ENCODE measurements around the gene LMNB1. TPM values are rescaled to one million over a fixed set of nuclear protein-coding genes. Genes with fewer than 3 reads are reported as not detected.

The LMNB1 gene
- total and polyA plus RNA-seq, 2 of the 13 experiments (the other 11 are each of a cell fraction or from before 2014, with no cell fraction given) = 12.5 to 159 TPM

GRCh38 chr5:126776499-126777256 is at the start of gene LMNB1 (continued):
- TF ChIP-seq MNT (IDR thresholded peaks at IDR 0.05) (no peak), SMARCC2 (IDR thresholded peaks at IDR 0.05) (no peak), ZHX1 (CRISPR knock-in tag; IDR thresholded peaks at IDR 0.05; ENCODE audit: low read depth) (no peak), ATF4 (CRISPR knock-in tag; IDR thresholded peaks at IDR 0.05) (peak in 1 of 2 experiments; percentile 70; a peak in 2 of 4 replicates), MZF1 (CRISPR knock-in tag; IDR thresholded peaks at IDR 0.05; ENCODE audit: borderline replicate concordance) (no peak), NR2F6 (IDR thresholded peaks at IDR 0.05) (no peak), NR2F6 (CRISPR knock-in tag; IDR thresholded peaks at IDR 0.05) (no peak), ZNF879 (CRISPR knock-in tag; IDR thresholded peaks at IDR 0.05) (peak; percentile 75; the same call in 1 of the 2 replicates), YEATS2 (CRISPR knock-in tag; IDR thresholded peaks at IDR 0.05; ENCODE audit: borderline replicate concordance) (0 out of 2 replicates have a peak, but pooled peaks have one; percentile 68), NFE2L1 (CRISPR knock-in tag; IDR thresholded peaks at IDR 0.05; ENCODE audit: borderline replicate concordance) (no peak), DMTF1 (CRISPR knock-in tag; IDR thresholded peaks at IDR 0.05) (no peak), ZNF383 (CRISPR knock-in tag; IDR thresholded peaks at IDR 0.05; ENCODE audit: borderline replicate concordance) (no peak), HNRNPH1 (optimal IDR thresholded peaks at IDR 0.05; ENCODE audit: low read depth, low read length) (no peak), REXO4 (CRISPR knock-in tag; IDR thresholded peaks at IDR 0.05; ENCODE audit: borderline replicate concordance) (no peak), ZNF607 (CRISPR knock-in tag; IDR thresholded peaks at IDR 0.05; ENCODE audit: borderline replicate concordance) (peak; percentile 21; the same call in 1 of the 2 replicates), KLF9 (CRISPR knock-in tag; IDR thresholded peaks at IDR 0.05; ENCODE audit: low read depth) (no peak; the same call in 1 of the 2 replicates), IKZF5 (CRISPR knock-in tag; IDR thresholded peaks at IDR 0.05) (no peak), RFX5 (IDR thresholded peaks at IDR 0.05; ENCODE audit: low read depth, low read length) (no peak), TEAD2 (CRISPR knock-in tag; IDR thresholded peaks at IDR 0.05) (no peak)
- TF ChIP-seq, protein P1, sequence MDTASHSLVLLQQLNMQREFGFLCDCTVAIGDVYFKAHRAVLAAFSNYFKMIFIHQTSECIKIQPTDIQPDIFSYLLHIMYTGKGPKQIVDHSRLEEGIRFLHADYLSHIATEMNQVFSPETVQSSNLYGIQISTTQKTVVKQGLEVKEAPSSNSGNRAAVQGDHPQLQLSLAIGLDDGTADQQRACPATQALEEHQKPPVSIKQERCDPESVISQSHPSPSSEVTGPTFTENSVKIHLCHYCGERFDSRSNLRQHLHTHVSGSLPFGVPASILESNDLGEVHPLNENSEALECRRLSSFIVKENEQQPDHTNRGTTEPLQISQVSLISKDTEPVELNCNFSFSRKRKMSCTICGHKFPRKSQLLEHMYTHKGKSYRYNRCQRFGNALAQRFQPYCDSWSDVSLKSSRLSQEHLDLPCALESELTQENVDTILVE (CRISPR knock-in tag; IDR thresholded peaks at IDR 0.05) = peak; percentile 80
